ENCODE measurements around the gene HEPN1. TPM values are rescaled to one million over a fixed set of nuclear protein-coding genes. Genes with fewer than 3 reads are reported as not detected.

The HEPN1 gene
- total RNA-seq, 2 donors from 2014 or later = not detected

DNA sequence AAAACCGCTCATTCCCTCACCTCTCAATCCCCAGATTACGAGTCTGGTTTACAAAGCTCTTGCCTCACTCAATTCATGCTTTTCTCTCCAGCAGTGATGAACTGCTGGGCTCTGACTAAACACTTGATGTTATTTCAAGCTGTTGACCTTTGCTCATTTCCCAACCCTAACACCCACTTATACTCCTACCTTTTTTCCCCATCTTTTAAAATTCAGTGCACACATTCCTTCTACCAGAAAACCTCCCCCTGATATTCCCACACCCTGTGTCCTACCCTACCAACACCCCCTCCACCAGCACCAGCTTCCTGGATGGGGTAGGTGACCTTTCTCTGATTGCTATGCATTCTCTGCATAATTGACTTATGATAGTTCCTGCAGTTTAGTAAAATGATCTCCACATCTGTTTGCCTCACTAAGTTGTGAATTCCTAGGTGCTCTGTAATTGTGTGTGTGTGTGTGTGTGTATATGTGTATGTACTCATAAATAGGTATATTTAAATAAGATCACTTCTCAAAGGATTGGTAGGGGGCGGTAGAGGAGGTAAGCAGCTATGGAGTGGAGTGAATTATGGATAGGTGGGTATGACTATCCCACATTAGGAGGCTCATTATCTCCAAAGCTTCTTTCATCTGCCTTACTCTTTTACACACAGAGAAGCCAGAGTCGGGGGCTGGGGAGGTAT, 16.0 kb downstream of the HEPN1 start:
- intact Hi-C loops (cut with DNase I) = no loop called here
- no peak for DNase-seq
- Histone ChIP-seq H3K27ac (no peak overlapping the region), H3K27me3 (no peaks in the 10 kb centered on the region), H3K4me1 (no peaks in the 10 kb centered on the region), H3K36me3 (no peaks in the 10 kb centered on the region), H3K9me3 (no peaks in the 10 kb centered on the region), H3K9ac (ENCODE audit: low read depth in 2 of 2, low read length in 2 of 2) (no peak overlapping the region), H3K4me3 (no peak overlapping the region)
- TF ChIP-seq, protein P1, sequence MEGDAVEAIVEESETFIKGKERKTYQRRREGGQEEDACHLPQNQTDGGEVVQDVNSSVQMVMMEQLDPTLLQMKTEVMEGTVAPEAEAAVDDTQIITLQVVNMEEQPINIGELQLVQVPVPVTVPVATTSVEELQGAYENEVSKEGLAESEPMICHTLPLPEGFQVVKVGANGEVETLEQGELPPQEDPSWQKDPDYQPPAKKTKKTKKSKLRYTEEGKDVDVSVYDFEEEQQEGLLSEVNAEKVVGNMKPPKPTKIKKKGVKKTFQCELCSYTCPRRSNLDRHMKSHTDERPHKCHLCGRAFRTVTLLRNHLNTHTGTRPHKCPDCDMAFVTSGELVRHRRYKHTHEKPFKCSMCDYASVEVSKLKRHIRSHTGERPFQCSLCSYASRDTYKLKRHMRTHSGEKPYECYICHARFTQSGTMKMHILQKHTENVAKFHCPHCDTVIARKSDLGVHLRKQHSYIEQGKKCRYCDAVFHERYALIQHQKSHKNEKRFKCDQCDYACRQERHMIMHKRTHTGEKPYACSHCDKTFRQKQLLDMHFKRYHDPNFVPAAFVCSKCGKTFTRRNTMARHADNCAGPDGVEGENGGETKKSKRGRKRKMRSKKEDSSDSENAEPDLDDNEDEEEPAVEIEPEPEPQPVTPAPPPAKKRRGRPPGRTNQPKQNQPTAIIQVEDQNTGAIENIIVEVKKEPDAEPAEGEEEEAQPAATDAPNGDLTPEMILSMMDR (IDR thresholded peaks at IDR 0.05) = no peak

DNA sequence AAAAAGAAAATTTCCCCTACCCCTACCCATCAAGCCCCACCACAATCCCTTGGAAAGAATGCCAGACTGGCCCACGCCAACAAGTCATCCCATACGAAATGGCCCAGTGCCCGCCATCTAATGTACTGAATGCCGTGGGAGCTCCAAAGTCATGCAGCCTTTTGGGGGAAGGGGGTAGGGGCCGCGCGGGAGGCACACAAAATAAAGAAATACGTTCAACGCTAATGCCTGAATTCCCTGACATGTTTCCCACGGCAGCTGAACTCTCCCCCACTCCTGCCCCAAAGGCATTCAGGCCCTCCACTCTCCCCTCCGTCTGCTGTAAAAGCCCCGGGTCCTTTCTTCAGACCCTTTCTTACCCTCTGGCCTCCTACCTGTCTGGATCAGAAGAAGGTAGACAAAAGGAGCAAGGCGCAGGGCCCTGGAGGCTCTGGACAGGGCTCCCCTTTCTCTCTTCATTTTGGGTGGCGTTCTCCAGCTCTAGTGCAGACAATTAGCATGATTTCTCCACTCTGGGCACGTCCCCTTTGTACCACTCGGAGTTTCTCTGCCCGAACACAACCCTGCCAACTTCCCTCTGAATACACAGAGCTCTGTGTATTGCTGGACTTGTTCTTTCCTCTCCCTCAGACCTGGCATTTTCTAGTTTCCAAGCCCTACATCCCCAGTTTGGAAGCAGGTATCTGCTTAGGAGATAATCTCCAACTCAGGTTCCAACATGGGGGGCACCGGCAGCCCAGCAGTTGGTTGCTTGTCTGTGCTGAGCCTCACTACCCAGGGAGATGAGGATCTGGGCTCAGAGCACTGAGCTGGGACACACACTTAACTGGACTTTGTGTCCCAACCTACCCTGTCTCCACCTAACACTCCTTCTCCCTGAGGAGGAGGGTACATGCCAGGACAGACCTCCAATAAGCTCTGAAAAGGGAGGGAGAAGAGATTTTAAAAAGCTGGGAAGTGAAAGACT, 16.8 kb downstream of the HEPN1 start, which contains the start of gene HEPACAM:
HEPACAM (minus strand) TSS at position 500 of the 967 bp plus-strand sequence; CDS start at position 459, 41 bp downstream.
- no peak for DNase-seq
- Histone ChIP-seq H3K4me3 (no peak within 1 kb of the TSS), H3K9me3 (no peaks in the 10 kb centered on the region), H3K36me3 (no peaks in the 10 kb centered on the region), H3K27ac (no peak within 1 kb of the TSS), H3K9ac (ENCODE audit: low read depth in 2 of 2, low read length in 2 of 2) (no peak within 1 kb of the TSS), H3K4me1 (no peaks in the 10 kb centered on the region), H3K27me3 (no peaks in the 10 kb centered on the region)
- intact Hi-C loops (cut with DNase I) = no loop called here
- TF ChIP-seq, protein P1 (IDR thresholded peaks at IDR 0.05) = no peak

DNA sequence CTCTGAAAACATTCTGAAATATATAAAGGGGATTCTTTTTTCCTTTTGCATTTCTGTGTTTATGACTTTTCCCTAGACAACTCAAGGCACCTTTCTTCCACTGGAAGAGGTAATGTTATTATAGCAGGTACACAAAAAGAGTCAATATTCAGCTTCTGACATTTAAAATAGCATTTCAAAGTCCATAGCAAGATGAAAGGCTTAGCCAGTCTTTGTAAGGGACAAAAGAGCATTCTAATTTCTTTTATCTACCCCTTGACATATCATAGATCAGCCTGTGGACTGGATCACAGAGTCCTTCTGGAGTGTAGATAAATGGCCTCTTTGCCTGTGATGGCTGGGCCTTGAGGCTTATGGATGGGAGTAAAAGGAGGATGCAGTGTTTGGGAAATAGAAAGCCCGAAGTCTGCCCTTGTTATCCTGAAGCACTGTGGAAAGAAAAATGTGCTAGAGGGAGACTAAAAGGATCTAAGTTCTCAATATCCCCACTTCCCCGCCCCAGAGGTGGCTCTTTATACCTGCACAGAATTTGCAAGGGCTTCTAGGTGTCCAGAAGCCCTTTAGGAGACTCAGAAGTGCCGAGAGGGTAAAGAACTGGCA, 18.4 kb downstream of the HEPN1 start:
- no peak for DNase-seq
- intact Hi-C loops (cut with DNase I) = no loop called here
- H3K9ac ChIP-seq (ENCODE audit: low read depth in 2 of 2, low read length in 2 of 2) = no peak overlapping the region
- H3K4me1 ChIP-seq = no peaks in the 10 kb centered on the region
- TF ChIP-seq, protein P1 (IDR thresholded peaks at IDR 0.05) = no peak
- H3K36me3 ChIP-seq = no peaks in the 10 kb centered on the region
- no peaks in the 10 kb centered on the region for H3K27me3 ChIP-seq
- no peak overlapping the region for H3K4me3 ChIP-seq
- H3K27ac ChIP-seq = no peak overlapping the region
- H3K9me3 ChIP-seq = no peaks in the 10 kb centered on the region

DNA sequence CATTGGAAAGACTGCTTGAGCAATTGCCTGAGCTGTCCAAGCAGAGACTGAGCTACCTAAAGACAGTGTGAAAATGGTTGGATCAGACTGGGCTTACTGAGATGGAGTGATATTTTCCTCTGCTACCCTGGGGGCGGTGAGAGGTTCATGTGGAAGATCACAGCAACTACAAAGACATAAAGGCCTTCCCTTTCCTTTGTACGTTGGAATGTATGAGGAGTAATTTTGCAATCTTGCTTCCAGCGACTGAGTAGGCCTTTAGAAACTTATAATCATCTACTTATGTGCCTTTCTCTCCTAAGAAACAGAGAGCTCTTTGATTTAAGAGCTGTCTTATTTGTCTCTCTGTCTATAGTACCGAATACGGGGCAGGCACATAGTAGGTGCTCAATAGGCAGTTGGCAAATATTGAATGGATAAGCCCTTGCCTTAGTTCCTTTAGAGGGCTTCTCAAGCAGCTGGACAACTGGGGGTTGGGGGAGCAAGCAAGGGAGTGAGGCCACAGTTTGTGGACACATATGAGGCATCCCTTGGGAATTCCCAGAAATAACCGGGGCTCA, 19.2 kb downstream of the HEPN1 start:
- no peaks in the 10 kb centered on the region for H3K4me1 ChIP-seq
- no peaks in the 10 kb centered on the region for H3K9me3 ChIP-seq
- no peaks in the 10 kb centered on the region for H3K27me3 ChIP-seq
- H3K27ac ChIP-seq = no peak overlapping the region
- H3K36me3 ChIP-seq = no peaks in the 10 kb centered on the region
- H3K9ac ChIP-seq (ENCODE audit: low read depth in 2 of 2, low read length in 2 of 2) = no peak overlapping the region
- DNase-seq = no peak
- TF ChIP-seq, protein P1 (IDR thresholded peaks at IDR 0.05) = no peak
- no peak overlapping the region for H3K4me3 ChIP-seq
- intact Hi-C loops (cut with DNase I) = no loop called here

DNA sequence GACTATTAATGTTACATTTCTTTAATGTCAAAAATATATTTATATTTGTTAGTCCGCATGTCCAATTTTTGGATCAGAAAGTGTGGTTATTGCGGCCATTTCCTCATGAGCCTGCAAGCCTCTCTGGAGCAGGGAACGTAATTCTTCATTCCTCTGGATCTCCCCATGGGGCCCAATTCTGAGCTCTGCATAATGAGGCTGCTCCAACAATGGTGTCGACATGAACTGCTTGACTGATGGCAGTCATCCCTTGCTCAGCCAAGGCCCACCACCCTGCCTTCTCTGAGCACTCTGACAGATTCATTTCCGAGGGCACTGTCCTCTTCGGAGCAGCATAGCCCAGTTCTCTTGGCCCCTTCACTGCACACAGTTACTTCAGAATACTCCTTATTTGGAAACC, 19.9 kb downstream of the HEPN1 start:
- no peak for DNase-seq
- Histone ChIP-seq H3K9me3 (no peaks in the 10 kb centered on the region), H3K27ac (no peak overlapping the region), H3K36me3 (no peaks in the 10 kb centered on the region), H3K27me3 (no peaks in the 10 kb centered on the region), H3K4me3 (no peak overlapping the region), H3K9ac (ENCODE audit: low read depth in 2 of 2, low read length in 2 of 2) (no peak overlapping the region), H3K4me1 (no peaks in the 10 kb centered on the region)
- TF ChIP-seq, protein P1 (IDR thresholded peaks at IDR 0.05) = no peak
- intact Hi-C loops (cut with DNase I) = no loop called here
